Measurements from ENCODE around the gene PNMA6A. TPM values are rescaled to one million over a fixed set of nuclear protein-coding genes. Genes with fewer than 3 reads are reported as not detected.
"Not testable (repeated sequence)": the region's sequence is repeated elsewhere in the genome, so short reads cannot be mapped to it uniquely, and the experiment has no call there.

The PNMA6A gene
- 1.4 TPM for total RNA-seq
- long read RNA-seq, partial matches to known transcripts = 0 of 4 reads
- long read RNA-seq, other reads (novel, unspliced or antisense) = 0 of 4 reads

GRCh38 chrX:153071909-153072583, at the start of gene PNMA6A:
TSS of gene PNMA6A (plus strand) at chrX:153072454. CDS start at chrX:153073063, 609 bp downstream.
- H3K4me3 ChIP-seq; H3K36me3 ChIP-seq; DNase-seq; H3K4me1 ChIP-seq; H3K9me3 ChIP-seq (replicated peaks); H3K27ac ChIP-seq (replicated peaks); intact Hi-C loops (cut with micrococcal nuclease); H3K27me3 ChIP-seq (ENCODE audit: low read depth): not testable (repeated sequence)

DNA sequence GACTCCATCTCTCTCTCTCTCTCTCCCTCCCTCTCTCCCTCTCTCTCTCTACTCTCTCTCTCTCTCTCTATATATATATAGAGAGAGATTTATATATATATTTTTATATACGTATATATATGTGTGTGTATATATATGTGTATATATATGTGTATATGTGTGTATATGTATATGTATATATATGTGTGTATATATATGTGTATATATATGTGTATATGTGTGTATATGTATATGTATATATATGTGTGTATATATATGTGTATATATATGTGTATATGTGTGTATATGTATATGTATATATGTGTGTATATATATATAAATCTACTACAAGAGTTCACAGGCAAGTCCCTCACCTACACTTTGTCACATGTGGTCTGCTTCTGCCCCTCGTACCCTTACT, 45.8 kb upstream of the PNMA6A start:
- H3K36me3 ChIP-seq; H3K27me3 ChIP-seq (ENCODE audit: low read depth); H3K4me1 ChIP-seq; intact Hi-C loops (cut with micrococcal nuclease); DNase-seq; H3K4me3 ChIP-seq; H3K9me3 ChIP-seq (replicated peaks); H3K27ac ChIP-seq (replicated peaks): not testable (repeated sequence)

DNA sequence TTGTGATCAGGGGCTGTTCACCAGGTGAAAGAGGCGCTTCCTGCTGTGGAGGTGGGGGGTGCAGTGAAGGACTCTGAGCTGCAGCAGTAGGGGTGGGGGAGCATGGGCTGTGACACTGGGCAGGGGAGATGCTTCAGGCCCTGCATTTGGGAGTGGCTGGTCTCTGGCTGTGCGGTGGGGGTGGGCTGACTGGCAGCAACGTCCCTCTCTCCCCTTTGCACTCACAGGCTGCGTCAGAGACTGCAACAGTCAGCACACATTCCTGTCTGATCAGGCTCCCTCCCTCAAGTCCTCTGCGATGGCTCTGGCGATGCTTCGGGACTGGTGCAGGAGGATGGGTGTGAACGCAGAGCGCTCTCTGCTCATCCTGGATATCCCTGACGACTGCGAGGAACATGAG, 43.8 kb upstream of the PNMA6A start:
- intact Hi-C loops (cut with micrococcal nuclease); H3K4me3 ChIP-seq; H3K27ac ChIP-seq (replicated peaks); H3K4me1 ChIP-seq; H3K27me3 ChIP-seq (ENCODE audit: low read depth); DNase-seq; H3K36me3 ChIP-seq; H3K9me3 ChIP-seq (replicated peaks): not testable (repeated sequence)

DNA sequence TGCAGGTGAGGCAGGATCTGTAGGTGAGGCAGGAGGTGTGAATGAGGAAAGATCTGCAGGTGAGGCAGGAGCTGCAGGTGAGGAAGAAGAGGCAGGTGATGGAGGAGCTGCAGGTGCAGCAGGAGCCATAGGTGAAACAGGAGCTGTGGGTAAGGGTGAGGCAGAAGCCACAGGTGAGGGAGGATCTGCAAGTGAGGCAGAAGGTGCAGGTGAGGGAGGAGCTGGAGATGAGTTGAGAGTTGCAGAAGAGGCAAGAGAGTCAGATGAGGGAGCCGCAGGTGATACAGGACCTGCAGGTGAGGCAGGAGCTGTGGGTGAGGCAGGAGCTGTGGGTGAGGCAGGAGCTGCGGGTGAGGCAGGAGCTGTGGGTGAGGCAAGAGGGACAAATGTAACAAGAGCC, 43.1 kb upstream of the PNMA6A start:
- Histone ChIP-seq H3K4me3 (no peak overlapping the region), H3K36me3 (no peaks in the 10 kb centered on the region), H3K4me1 (no peaks in the 10 kb centered on the region), H3K9me3 (replicated peaks) (no peaks in the 10 kb centered on the region), H3K27me3 (ENCODE audit: low read depth) (no peaks in the 10 kb centered on the region), H3K27ac (replicated peaks) (no peak overlapping the region)
- TF ChIP-seq, protein P1, sequence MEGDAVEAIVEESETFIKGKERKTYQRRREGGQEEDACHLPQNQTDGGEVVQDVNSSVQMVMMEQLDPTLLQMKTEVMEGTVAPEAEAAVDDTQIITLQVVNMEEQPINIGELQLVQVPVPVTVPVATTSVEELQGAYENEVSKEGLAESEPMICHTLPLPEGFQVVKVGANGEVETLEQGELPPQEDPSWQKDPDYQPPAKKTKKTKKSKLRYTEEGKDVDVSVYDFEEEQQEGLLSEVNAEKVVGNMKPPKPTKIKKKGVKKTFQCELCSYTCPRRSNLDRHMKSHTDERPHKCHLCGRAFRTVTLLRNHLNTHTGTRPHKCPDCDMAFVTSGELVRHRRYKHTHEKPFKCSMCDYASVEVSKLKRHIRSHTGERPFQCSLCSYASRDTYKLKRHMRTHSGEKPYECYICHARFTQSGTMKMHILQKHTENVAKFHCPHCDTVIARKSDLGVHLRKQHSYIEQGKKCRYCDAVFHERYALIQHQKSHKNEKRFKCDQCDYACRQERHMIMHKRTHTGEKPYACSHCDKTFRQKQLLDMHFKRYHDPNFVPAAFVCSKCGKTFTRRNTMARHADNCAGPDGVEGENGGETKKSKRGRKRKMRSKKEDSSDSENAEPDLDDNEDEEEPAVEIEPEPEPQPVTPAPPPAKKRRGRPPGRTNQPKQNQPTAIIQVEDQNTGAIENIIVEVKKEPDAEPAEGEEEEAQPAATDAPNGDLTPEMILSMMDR (IDR thresholded peaks at IDR 0.05; ENCODE audit: borderline replicate concordance) = no peak
- intact Hi-C loops (cut with micrococcal nuclease) = no loop called here
- DNase-seq = no peak

- Histone ChIP-seq H3K4me1 (no peaks in the 10 kb centered on the region), H3K9me3 (replicated peaks) (no peaks in the 10 kb centered on the region), H3K4me3 (no peak overlapping the region), H3K27me3 (ENCODE audit: low read depth) (no peaks in the 10 kb centered on the region), H3K27ac (replicated peaks) (no peak overlapping the region), H3K36me3 (no peaks in the 10 kb centered on the region)
- TF ChIP-seq, protein P1 (IDR thresholded peaks at IDR 0.05; ENCODE audit: borderline replicate concordance) = no peak
- DNase-seq = no peak
- intact Hi-C loops (cut with micrococcal nuclease) = no loop called here
These were observed 42.4 kb upstream of the PNMA6A start for GRCh38 chrX:153029875-153030274.

DNA sequence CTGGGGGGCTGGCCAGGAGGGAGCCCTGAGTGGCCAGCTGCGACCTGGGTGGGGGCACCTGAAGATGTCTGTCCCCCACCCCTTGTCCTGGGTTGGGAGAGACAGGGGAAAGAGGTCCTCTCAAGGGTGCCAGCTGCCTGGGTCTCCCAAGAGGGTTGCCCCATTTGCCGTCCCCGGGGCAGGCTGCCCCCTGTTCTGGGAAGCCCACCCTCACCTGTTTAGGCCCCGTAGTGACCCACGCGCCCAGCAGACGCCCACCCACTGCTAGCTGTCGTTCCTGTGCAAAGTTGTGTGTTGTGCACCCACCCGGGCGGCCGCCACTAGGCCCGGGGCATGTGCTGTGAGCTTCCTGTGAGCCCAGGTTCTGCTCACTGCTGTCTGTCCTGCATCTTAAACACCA, 41.5 kb upstream of the PNMA6A start:
- Histone ChIP-seq H3K4me1 (no peaks in the 10 kb centered on the region), H3K9me3 (replicated peaks) (no peaks in the 10 kb centered on the region), H3K4me3 (no peak overlapping the region), H3K27me3 (ENCODE audit: low read depth) (no peaks in the 10 kb centered on the region), H3K27ac (replicated peaks) (no peak overlapping the region), H3K36me3 (no peaks in the 10 kb centered on the region)
- intact Hi-C loops (cut with micrococcal nuclease) = no loop called here
- TF ChIP-seq, protein P1 (IDR thresholded peaks at IDR 0.05; ENCODE audit: borderline replicate concordance) = no peak
- DNase-seq = no peak

DNA sequence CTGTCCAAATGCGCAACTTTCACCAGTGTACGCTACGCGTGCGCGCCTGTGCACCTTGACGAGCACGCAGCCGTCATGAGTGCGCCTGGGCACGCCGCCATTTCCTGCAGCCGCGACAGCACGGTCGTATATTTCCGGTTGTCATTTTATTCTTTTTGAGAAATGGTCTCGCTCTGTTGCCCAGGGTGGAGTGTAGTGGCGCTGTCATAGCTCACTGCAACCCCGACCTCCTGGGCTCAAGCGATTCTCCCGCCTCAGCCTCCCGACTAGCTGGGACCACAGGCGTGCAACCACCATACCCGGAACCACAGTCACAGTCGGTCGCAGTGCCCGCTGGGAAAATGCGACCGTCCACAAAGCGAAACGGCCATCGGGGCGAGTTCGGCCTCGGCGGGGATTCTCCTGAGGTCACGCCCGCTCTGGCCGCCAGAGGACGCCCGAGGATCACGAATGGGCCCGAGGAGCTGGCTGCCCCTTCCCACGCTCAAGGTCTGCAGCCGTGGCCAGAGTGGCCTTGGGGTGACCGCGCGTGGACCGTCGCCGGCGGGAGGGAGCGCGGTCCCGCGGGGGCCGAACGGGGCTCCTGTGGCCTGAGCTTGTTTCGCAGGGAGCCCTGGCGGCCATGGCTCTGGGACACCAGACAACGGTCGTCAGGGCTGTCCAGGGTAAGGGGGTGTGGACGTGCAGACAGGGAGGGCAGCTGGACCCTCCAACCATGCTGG, 39.7 kb upstream of the PNMA6A start:
- Histone ChIP-seq H3K36me3 (no peaks in the 10 kb centered on the region), H3K4me3 (peak overlapping the region; percentile 58), H3K27ac (replicated peaks) (peak overlapping the region; percentile 30), H3K9me3 (replicated peaks) (no peaks in the 10 kb centered on the region), H3K4me1 (no peaks in the 10 kb centered on the region), H3K27me3 (ENCODE audit: low read depth) (no peaks in the 10 kb centered on the region)
- intact Hi-C loops (cut with micrococcal nuclease) = no loop called here
- TF ChIP-seq, protein P1 (IDR thresholded peaks at IDR 0.05; ENCODE audit: borderline replicate concordance) = peak; percentile 83
- peak; percentile 74 for DNase-seq

Measured in left ventricle myocardium inferior (tissue), 1 donor.